Parathyroid adenoma (tissue), 2 donors: ENCODE results near the gene TGFB2.

Source experiments
- H2AFZ ChIP-seq: fragments of 300-600 bp; sonication (generic); one replicate; pipeline ENCODE4 v1.7.0; 2017; ENCODE audit warnings: antibody characterized with exemption, mild to moderate bottlenecking
- H3K27ac ChIP-seq: fragments of 300-600 bp; sonication (generic); one replicate; pipeline ENCODE4 v1.7.0; 2017
- H3K27me3 ChIP-seq: fragments of 300-600 bp; sonication (generic); one replicate; pipeline ENCODE4 v1.7.0; 2017; ENCODE audit warnings: low read length; ENCODE audit not compliant: control insufficient read depth, insufficient read depth
- H3K36me3 ChIP-seq: fragments of 300-600 bp; sonication (generic); one replicate; pipeline ENCODE4 v1.7.0; 2017; ENCODE audit warnings: low read length; ENCODE audit not compliant: control insufficient read depth, insufficient read depth
- H3K4me1 ChIP-seq: fragments of 300-600 bp; sonication (generic); one replicate; pipeline ENCODE4 v1.7.0; 2017; ENCODE audit warnings: control low read depth
- H3K4me2 ChIP-seq: fragments of 300-600 bp; sonication (generic); one replicate; pipeline ENCODE4 v1.7.0; 2017; ENCODE audit warnings: low read length
- H3K4me3 ChIP-seq: fragments of 300-600 bp; sonication (generic); one replicate; pipeline ENCODE4 v1.7.0; 2017; ENCODE audit warnings: low read depth, low read length
- H3K79me2 ChIP-seq: fragments of 300-600 bp; sonication (generic); one replicate; pipeline ENCODE4 v1.7.0; 2017; ENCODE audit warnings: control low read depth
- H3K9ac ChIP-seq: fragments of 300-600 bp; sonication (generic); one replicate; pipeline ENCODE4 v1.7.0; 2017; ENCODE audit warnings: mild to moderate bottlenecking
- H3K9me3 ChIP-seq: fragments of 300-600 bp; sonication (generic); one replicate; pipeline ENCODE4 v1.7.0; 2017; ENCODE audit warnings: low read length; ENCODE audit not compliant: control insufficient read depth
- TF ChIP-seq, protein P1 (sequence below): fragments of 300-600 bp; sonication (generic); IDR thresholded peaks from one replicate; pipeline ENCODE4 v1.7.0; 2017; ENCODE audit warnings: antibody characterized with exemption, mild to moderate bottlenecking
- donor health status: primary hyperparathyroidism.

TGFB2 gene

DNA sequence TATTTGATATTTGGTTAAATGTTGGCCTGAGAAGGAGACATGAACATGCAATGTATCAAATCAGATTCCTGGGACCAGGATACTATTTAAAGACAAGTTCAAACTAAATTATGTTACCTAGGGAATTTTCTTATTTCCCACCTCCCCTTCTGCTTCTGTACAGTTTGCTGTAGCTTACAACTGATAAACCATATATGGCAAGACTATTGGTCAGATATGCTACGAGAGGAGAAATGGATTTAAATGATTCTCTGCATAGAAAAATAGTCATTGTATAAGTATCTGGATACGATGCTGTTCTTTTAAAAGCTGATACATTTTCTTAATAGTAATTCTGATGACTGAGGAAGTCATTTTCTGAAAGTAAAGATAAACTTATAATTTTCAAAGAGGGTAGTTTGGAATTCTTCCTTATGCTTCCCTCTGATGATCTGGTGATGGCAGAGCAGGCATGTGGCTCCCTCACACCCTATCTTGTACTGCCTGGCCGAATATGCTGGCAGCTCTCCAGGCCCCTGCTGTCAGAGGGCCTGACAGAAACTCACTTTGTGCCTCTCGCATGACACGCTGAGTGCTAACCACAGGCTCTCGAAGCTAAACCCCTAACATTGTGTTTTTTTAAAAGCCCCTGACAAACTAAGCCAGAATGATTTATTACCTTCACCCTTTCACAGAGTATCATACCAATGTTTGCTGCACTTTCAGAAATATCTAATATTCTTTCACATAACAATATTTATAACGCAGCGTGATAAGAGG is 40.7 kb upstream of the TGFB2 start:
- H3K4me2 ChIP-seq = no peak overlapping the region
- no peaks in the 10 kb centered on the region for H3K79me2 ChIP-seq
- H3K4me3 ChIP-seq = no peak overlapping the region
- no peaks in the 10 kb centered on the region for H3K9me3 ChIP-seq
- no peaks in the 10 kb centered on the region for H3K4me1 ChIP-seq
- no peaks in the 10 kb centered on the region for H3K27me3 ChIP-seq
- H3K36me3 ChIP-seq = no peaks in the 10 kb centered on the region
- H3K9ac ChIP-seq = no peak overlapping the region
- TF ChIP-seq, protein P1, sequence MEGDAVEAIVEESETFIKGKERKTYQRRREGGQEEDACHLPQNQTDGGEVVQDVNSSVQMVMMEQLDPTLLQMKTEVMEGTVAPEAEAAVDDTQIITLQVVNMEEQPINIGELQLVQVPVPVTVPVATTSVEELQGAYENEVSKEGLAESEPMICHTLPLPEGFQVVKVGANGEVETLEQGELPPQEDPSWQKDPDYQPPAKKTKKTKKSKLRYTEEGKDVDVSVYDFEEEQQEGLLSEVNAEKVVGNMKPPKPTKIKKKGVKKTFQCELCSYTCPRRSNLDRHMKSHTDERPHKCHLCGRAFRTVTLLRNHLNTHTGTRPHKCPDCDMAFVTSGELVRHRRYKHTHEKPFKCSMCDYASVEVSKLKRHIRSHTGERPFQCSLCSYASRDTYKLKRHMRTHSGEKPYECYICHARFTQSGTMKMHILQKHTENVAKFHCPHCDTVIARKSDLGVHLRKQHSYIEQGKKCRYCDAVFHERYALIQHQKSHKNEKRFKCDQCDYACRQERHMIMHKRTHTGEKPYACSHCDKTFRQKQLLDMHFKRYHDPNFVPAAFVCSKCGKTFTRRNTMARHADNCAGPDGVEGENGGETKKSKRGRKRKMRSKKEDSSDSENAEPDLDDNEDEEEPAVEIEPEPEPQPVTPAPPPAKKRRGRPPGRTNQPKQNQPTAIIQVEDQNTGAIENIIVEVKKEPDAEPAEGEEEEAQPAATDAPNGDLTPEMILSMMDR = no peak
- H3K27ac ChIP-seq = no peak overlapping the region
- no peak overlapping the region for H2AFZ ChIP-seq

DNA sequence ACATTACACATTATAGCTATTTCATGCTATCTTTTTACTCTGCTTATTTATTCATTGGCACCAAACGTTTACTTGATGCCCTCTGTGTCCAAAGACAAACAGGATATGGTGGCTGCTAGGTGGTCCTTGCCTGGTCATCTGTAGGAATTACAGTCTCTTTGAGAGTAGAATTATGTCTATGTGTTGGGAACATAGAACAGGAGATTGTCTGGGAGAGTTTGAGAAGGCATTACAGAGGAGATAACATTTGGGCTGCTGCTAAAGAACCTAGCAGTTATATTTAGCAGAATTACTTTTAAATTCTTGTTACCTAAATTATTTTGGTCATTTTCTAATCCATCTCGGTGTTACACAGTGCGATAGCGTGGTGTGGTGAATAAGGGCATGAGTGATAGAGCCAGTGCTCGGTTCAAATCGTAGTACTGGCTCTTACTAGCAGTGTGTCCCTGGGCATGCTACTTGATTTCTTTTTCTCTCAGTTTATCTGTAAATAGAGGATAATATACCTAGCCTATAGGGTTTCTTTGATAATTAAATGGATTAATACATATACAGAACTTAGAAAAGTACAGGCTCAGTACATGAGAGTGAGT is 39.6 kb upstream of the TGFB2 start:
- Histone ChIP-seq H3K27ac (no peak overlapping the region), H2AFZ (no peak overlapping the region), H3K4me2 (no peak overlapping the region), H3K4me1 (no peaks in the 10 kb centered on the region), H3K79me2 (no peaks in the 10 kb centered on the region), H3K9me3 (no peaks in the 10 kb centered on the region), H3K4me3 (no peak overlapping the region), H3K9ac (no peak overlapping the region), H3K36me3 (no peaks in the 10 kb centered on the region), H3K27me3 (no peaks in the 10 kb centered on the region)
- TF ChIP-seq, protein P1 = no peak

GRCh38 chr1:218312509-218312908 is 32.6 kb upstream of the TGFB2 start:
- Histone ChIP-seq H3K36me3 (no peaks in the 10 kb centered on the region), H3K4me2 (no peak overlapping the region), H3K4me3 (no peak overlapping the region), H3K4me1 (no peaks in the 10 kb centered on the region), H2AFZ (no peak overlapping the region), H3K9ac (no peak overlapping the region), H3K79me2 (no peaks in the 10 kb centered on the region), H3K27me3 (no peaks in the 10 kb centered on the region), H3K27ac (no peak overlapping the region), H3K9me3 (no peaks in the 10 kb centered on the region)
- TF ChIP-seq, protein P1 = no peak

DNA sequence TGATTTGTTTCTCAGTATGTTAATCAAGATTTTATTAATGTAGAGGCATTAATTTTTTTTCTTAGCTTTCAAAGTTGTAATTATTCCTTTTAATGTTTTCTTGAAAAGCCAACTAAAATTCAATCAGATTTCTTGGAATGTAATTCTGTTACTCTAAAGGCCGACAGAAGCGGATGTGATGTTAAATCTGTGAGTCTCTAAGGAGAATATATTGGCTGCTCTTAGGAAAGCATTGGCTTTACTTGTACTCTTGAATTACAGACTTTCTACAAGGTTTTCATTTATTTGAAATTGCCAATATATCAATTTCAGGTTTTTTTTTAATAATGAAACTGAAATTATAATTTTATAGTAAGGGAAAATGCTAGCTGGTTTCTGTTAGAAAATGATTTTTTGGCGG is 30.8 kb upstream of the TGFB2 start:
- Histone ChIP-seq H3K36me3 (no peaks in the 10 kb centered on the region), H3K4me1 (no peaks in the 10 kb centered on the region), H3K79me2 (no peaks in the 10 kb centered on the region), H3K27ac (no peak overlapping the region), H3K4me3 (no peak overlapping the region), H3K27me3 (no peaks in the 10 kb centered on the region), H3K9ac (no peak overlapping the region), H3K4me2 (no peak overlapping the region), H3K9me3 (no peaks in the 10 kb centered on the region), H2AFZ (no peak overlapping the region)
- TF ChIP-seq, protein P1 = no peak

DNA sequence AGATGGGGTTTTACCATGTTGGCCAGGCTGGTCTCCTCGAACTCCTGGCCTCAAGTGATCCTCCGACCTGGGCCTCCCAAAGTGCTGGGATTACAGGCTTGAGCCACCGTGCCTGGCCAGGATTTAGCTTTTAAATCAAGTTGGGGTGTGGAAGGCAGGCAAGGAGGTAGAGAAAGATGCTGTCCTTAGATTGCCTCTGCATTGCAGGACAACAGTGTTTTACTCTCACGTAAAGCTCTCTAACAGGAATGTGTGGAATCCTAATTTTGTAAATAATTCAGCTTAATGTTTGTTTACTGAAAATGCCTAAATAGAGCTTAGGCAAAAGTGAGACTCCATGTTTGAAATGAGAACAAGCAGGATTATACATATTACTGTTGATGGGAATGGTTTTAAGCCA is 29.5 kb upstream of the TGFB2 start:
- Histone ChIP-seq H3K9ac (no peak overlapping the region), H3K79me2 (no peaks in the 10 kb centered on the region), H3K27ac (no peak overlapping the region), H3K4me1 (no peaks in the 10 kb centered on the region), H3K36me3 (no peaks in the 10 kb centered on the region), H3K4me2 (no peak overlapping the region), H3K27me3 (no peaks in the 10 kb centered on the region), H3K4me3 (no peak overlapping the region), H2AFZ (no peak overlapping the region), H3K9me3 (no peaks in the 10 kb centered on the region)
- TF ChIP-seq, protein P1 = no peak
